Measurements from ENCODE around the gene GNGT1. TPM values are rescaled to one million over a fixed set of nuclear protein-coding genes. Genes with fewer than 3 reads are reported as not detected.

GNGT1 gene
- total RNA-seq, 1 donor from 2014 or later, result not detected

- no peaks in the 10 kb centered on the region for H3K36me3 ChIP-seq
- DNase-seq, result no peak
- no peak for TF ChIP-seq CTCF (IDR thresholded peaks at IDR 0.05)
- intact Hi-C loops (cut with DNase I), result no loop called here
- no peaks in the 10 kb centered on the region for H3K4me1 ChIP-seq
- H3K27me3 ChIP-seq, result no peaks in the 10 kb centered on the region
- no peak overlapping the region for H3K4me3 ChIP-seq
- no peaks in the 10 kb centered on the region for H3K9me3 ChIP-seq
- no peak for ATAC-seq
- H3K27ac ChIP-seq, result no peak overlapping the region
Observed at GRCh38 chr7:93957767-93958166, 51.4 kb downstream of the GNGT1 start.

GRCh38 chr7:93958216-93958615, 51.8 kb downstream of the GNGT1 start:
- intact Hi-C loops (cut with DNase I), result no loop called here
- H3K9me3 ChIP-seq, result no peaks in the 10 kb centered on the region
- H3K36me3 ChIP-seq, result no peaks in the 10 kb centered on the region

GRCh38 chr7:93958651-93959050, 52.3 kb downstream of the GNGT1 start:
- no peaks in the 10 kb centered on the region for H3K4me1 ChIP-seq
- DNase-seq (no peak), ATAC-seq (no peak)
- TF ChIP-seq CTCF (IDR thresholded peaks at IDR 0.05), result no peak
- H3K27me3 ChIP-seq, result no peaks in the 10 kb centered on the region
- H3K4me3 ChIP-seq, result no peak overlapping the region
- no peaks in the 10 kb centered on the region for H3K36me3 ChIP-seq
- H3K27ac ChIP-seq, result no peak overlapping the region
- intact Hi-C loops (cut with DNase I), result no loop called here
- no peaks in the 10 kb centered on the region for H3K9me3 ChIP-seq

More at GRCh38 chr7:93958216-93958615, 51.8 kb downstream of the GNGT1 start:
- no peak for TF ChIP-seq CTCF (IDR thresholded peaks at IDR 0.05)
- DNase-seq (no peak), ATAC-seq (no peak)
- no peaks in the 10 kb centered on the region for H3K4me1 ChIP-seq
- no peaks in the 10 kb centered on the region for H3K27me3 ChIP-seq
- H3K4me3 ChIP-seq, result no peak overlapping the region
- no peak overlapping the region for H3K27ac ChIP-seq

Other genes with a start within 250 kb of the GNGT1 start
- gene TFPI2, start 15.8 kb upstream of the GNGT1 start, total RNA-seq, result 7.1 TPM
- 22.6 TPM for gene GNG11, start 15.2 kb downstream of the GNGT1 start, total RNA-seq
- gene BET1, start 97.8 kb downstream of the GNGT1 start, total RNA-seq, result 24.3 TPM